Adrenal gland (tissue), 5 donors: Measurements from ENCODE around the gene EDA.

Experiments used
- POLR2A ChIP-seq, 2 donors: fragments of 450-650 bp; IDR thresholded peaks; one replicate each; pipeline ENCODE4 v1.6.1; 2017; ENCODE audit warnings: antibody characterized with exemption in 2 of 2, mild to moderate bottlenecking in 2 of 2, moderate library complexity in 1 of 2
- TF ChIP-seq, protein P1 (sequence below), 6 experiments: fragments of 450-650 bp in 4 of 6; fragments of 200-600 bp in 2 of 6; sonication (generic) in 1 of 6; IDR thresholded peaks; 1 replicate in 5 of 6; 2 replicates in 1 of 6; pipeline versions ENCODE4 v1.5.1 to v1.8.0; 2016 to 2021; ENCODE audit warnings: antibody characterized with exemption in 6 of 6, mild to moderate bottlenecking in 2 of 6, moderate library complexity in 1 of 6
- donor health status: DM: no; HTN: no; CAD: no.

DNA sequence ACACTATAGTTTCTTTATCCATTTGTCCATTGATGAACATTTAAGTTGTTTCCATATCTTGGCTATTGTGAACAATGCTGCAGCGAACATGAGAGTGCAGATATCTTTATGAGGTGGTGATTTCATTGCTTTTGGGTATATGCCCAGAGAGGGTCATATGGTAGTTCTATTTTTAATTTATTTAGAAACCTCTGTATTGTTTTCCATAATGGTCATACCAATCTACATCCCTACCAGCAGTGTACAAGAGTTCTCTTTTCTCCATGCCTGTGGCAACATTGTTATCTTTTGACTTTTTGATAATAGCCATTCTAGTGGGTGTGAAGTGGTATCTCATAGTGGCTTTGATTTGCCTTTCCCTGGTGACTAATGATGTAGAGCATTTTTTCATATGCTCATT is 48.8 kb downstream of the EDA start:
- TF ChIP-seq, protein P1, sequence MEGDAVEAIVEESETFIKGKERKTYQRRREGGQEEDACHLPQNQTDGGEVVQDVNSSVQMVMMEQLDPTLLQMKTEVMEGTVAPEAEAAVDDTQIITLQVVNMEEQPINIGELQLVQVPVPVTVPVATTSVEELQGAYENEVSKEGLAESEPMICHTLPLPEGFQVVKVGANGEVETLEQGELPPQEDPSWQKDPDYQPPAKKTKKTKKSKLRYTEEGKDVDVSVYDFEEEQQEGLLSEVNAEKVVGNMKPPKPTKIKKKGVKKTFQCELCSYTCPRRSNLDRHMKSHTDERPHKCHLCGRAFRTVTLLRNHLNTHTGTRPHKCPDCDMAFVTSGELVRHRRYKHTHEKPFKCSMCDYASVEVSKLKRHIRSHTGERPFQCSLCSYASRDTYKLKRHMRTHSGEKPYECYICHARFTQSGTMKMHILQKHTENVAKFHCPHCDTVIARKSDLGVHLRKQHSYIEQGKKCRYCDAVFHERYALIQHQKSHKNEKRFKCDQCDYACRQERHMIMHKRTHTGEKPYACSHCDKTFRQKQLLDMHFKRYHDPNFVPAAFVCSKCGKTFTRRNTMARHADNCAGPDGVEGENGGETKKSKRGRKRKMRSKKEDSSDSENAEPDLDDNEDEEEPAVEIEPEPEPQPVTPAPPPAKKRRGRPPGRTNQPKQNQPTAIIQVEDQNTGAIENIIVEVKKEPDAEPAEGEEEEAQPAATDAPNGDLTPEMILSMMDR (IDR thresholded peaks at IDR 0.05), result no peak
- TF ChIP-seq POLR2A (IDR thresholded peaks at IDR 0.05), result no peak
